Right ventricle myocardium superior (tissue), 1 donor: ENCODE data around the gene FAXDC2. TPM values are rescaled to one million over a fixed set of nuclear protein-coding genes. Genes with fewer than 3 reads are reported as not detected.
A peak's percentile ranks its signal among the peaks of the same experiment; 100 is the strongest.
"Not testable (repeated sequence)": the region's sequence is repeated elsewhere in the genome, so short reads cannot be mapped to it uniquely, and the experiment has no call there.

Source experiments
- ATAC-seq: fragments of 200-7000 bp; cut with Tn5 transposase; one replicate; pipeline ENCODE4 v1.9.1; 2020; ENCODE audit warnings: mild to moderate bottlenecking; ENCODE audit not compliant: poor library complexity
- DNase-seq: peaks from one replicate; pipeline ENCODE4 v3.0.0-alpha.2; 2020
- intact Hi-C: fragments of 100-400 bp; cut with DNase I; formaldehyde crosslinking; loops from one replicate; pipeline ENCODE4 v1.11.2; 2022
- total RNA-seq: library from RNA; stranded (reverse); fragmentation: NEBNext Ultra II Directional; extraction: Animal tissue kit (Norgen Biotek cat#: 25700); gene quantifications from one replicate; pipeline ENCODE4 v1.2.1, GENCODE V29; 2021
- donor health status: DM: no; HTN: yes; CAD: no; lungs with severe emphysema.

The FAXDC2 gene
- total RNA-seq, 1 donor from 2014 or later = 24.1 TPM

- intact Hi-C loops = no loop called here
- ATAC-seq (no peak), DNase-seq (no peak)
These were observed 13.1 kb downstream of the FAXDC2 start for GRCh38 chr5:154837009-154837901.

DNA sequence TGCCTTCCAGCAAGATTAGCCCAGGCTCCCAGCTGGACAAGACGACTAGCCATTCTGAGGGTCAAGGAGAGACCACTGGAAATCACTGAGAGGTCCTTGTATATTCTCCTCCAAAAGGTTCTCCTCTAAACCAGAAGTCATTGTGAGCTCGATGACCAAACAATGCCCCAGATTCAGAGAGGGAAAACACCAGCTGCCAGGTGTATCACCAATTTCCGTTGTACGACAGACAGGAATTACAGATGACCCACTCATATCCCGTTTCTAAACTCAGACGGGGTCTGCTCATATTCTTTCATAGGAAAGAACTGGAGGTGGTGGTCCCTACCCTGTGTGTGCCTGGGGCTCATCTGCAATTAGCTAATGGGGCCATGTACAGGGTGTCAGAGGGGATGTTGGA lies 14.2 kb downstream of the FAXDC2 start:
- ATAC-seq = no peak
- intact Hi-C loops = no loop called here
- no peak for DNase-seq

DNA sequence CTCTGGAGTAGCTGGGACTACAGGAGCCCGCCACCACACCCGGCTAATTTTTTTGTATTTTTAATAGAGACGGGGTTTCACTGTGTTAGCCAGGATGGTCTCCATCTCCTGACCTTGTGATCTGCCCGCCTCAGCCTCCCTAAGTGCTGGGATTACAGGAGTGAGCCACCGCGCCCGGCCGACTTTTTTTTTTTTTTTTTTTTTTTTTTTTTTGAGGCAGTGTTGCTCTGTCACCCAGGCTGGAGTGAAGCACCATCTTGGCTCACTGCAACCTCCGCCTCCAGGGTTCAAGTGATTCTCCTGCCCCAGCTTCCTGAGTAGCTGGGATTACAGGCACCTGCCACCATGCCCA lies 14.7 kb downstream of the FAXDC2 start:
- DNase-seq, intact Hi-C loops, ATAC-seq: not testable (repeated sequence)

DNA sequence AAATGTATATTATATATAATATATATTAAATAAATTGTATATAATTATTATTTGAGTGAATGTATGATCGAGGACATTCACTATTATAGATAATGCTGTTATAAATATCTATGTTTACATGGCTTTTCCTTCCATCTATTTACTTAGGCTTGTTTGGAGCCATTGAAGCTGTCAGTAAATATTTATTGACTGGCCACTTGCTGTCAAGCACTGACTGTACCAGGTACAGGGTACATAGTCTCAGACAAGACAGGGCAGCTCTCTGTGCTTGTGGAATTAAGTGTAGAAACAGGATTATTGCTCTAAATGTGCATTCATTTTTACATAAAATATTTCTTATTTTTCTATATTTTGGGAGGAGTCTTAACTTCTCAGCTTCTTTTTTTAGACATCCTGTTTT lies 16.4 kb downstream of the FAXDC2 start:
- intact Hi-C loops = no loop called here
- no peak for DNase-seq
- no peak for ATAC-seq

DNA sequence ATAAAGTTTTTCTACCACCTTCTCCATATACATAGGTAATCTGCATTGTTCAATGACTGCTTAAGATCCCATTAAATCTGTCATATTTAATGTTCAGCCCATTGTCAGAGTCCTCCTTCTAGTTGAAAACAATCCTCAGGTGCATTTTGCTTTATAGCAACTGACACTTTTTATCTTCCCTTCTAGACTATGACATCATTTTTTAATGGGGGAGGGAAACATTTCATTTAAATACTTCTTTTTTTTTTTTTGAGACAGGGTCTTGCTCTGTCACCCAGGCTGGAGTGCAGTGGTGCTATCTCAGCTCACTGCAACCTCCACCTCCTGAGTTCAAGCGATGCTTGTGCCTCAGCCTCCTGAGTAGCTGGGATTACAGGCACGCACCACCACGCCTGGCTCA lies 17.6 kb downstream of the FAXDC2 start:
- intact Hi-C loops, DNase-seq, ATAC-seq: not testable (repeated sequence)

DNA sequence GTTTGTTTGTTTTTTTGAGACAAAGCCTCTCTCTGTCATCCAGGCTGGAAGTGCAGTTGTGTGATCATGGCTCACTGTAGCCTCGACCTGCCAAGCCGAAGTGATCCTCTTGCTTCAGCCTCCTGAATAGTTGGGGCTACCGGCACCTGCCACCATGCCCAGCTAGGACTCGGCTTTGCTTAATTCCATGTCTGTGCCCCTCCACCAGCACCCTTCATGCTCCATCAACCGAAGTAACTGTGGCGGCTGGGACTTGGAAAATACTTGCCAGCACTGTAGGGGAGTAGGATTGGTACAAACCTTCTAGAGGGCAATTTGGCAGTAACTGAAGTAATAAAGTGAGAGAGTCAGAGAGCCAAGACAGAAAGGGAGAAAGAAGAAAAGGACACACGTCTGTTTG lies 19.0 kb downstream of the FAXDC2 start:
- intact Hi-C loops = no loop called here
- ATAC-seq (no peak), DNase-seq (no peak)

DNA sequence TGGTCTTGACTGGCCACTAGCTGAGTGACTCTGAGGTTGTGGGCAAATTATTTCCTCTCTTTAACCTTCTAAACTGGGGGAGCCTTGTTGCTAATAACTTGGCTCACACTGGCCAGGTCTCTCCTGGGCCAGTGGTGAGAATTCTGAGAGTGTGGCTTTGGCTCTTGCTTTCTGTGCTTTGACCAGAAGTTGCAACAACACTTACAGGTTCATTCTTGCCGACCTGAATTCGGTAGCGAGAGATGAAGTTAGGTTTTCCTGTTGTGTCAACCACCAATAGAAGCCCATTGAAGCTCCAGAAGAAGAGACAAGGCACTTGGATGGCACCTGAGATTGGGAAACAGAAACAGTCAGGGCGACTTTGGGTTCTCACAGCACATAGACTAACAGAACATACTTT lies 19.8 kb downstream of the FAXDC2 start:
- DNase-seq (no peak), ATAC-seq (no peak)
- intact Hi-C loops = no loop called here

GRCh38 chr5:154830219-154830595 lies 20.2 kb downstream of the FAXDC2 start:
- intact Hi-C loops = no loop called here
- ATAC-seq = no peak
- no peak for DNase-seq

DNA sequence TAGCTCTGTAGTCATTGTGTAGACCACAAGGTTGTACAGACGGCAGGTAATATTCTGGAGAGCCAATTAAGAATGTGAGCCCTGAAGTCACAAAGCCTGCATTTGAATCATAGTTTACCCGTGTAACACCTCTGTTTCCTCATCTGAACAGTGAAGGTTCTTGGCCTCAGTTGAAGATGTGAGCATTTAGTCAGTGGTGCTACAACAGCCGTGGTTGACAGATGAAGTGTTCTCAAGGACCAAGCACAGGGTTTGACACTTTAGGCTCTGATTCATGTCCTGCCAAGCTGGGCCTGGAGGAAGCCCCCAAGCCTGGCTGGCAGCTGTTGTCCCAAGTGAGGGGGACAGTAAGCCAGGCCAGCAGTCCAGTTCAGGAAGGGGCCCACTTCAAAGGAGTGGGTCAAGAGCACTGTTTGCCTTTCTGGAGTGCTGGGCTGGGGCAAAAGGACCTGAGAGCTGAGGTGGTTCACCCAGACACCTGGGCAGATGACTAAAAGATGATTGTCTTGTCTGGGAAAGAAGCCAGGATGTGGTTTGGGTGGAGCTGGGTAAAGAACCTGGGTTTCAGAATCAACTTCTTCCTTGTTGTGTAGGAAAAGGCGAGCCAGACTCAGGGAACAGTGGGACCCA lies 20.7 kb downstream of the FAXDC2 start:
- no peak for ATAC-seq
- intact Hi-C loops = no loop called here

GRCh38 chr5:154829181-154829588 lies 21.2 kb downstream of the FAXDC2 start:
- ATAC-seq (no peak), DNase-seq (no peak)
- intact Hi-C loops = no loop called here

More for the DNA sequence above, 20.7 kb downstream of the FAXDC2 start:
- no peak for DNase-seq

GRCh38 chr5:154824070-154824469 lies 26.3 kb downstream of the FAXDC2 start:
- no peak for DNase-seq
- no peak for ATAC-seq
- intact Hi-C loops = no loop called here

- intact Hi-C loops = no loop called here
- no peak for DNase-seq
- no peak for ATAC-seq
These were observed 26.8 kb downstream of the FAXDC2 start for GRCh38 chr5:154823605-154824004.

DNA sequence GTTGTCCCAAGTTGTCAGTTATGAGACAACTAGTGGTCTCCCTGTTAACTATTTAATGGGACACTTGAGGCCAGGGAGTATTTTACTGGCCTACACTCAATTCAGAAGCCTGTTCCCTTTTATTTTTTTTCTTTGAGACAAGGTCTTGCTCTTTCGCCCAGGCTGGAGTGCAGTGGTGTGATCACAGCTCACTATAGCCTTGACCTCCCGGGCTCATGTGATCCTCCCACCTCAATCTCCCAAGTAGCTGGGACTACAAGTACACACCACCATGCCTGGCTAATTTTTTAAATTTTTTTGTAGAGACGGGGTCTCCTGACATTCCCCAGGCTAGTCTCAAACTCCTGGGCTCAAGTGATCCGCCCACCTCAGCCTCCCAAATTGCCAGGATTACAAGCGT lies 27.5 kb downstream of the FAXDC2 start:
- ATAC-seq, intact Hi-C loops, DNase-seq: not testable (repeated sequence)

DNA sequence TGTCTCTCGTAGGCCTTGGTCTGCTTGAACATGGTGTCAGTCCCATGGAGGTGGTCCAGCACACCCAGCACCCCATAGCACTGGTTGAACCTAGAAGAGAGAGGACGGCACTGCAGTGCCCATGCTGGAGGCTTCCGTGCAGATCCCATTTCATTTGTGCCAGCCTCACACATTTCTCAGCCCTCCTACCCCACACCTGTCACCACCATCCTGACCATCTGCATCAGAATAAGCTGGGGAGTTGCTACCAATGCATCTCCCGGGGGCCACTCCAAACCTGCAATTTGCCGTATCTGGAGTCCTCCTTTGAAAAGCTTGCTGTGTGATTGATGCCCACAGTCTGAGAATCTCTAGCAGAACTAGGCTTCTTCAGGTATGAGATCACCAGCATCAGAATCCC lies 30.0 kb downstream of the FAXDC2 start:
- DNase-seq = no peak
- intact Hi-C loops = no loop called here
- ATAC-seq = no peak

GRCh38 chr5:154819546-154819945 lies 30.9 kb downstream of the FAXDC2 start:
- ATAC-seq (no peak), DNase-seq (no peak)
- intact Hi-C loops = no loop called here

- DNase-seq (no peak), ATAC-seq (peak; percentile 9)
- intact Hi-C loops = no loop called here
These were observed 31.8 kb downstream of the FAXDC2 start for GRCh38 chr5:154818471-154819116.

- intact Hi-C loops = no loop called here
- DNase-seq (no peak), ATAC-seq (no peak)
These were observed 32.6 kb downstream of the FAXDC2 start for GRCh38 chr5:154817815-154818214.

DNA sequence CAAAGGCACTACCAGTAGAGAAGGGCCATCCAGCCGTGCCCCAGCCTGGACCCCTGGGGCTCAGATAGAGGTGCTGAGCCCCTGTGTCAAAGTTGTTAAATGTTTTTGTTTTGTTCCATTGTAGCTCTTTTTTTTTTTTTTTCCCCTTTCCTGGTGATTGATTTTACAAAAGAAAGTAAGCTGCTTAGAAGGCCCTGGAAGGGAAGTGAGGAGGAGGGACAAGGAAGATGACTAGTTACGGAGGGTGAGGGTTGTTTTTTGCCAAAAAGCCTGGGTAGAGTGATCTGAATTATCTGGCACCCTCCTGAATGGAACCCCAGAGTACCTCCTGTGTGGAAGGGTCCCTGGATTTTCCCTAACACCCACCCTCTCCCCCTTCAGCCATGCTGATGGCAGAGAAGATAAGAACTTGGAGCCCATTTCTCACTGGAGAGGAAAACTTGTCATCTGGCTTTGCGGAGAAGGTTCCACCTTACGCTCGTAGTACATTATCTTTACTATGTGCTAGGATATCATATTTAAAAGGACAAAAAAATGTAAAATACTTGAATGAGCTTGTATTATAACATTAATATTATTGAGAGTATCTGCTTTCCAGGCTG lies 33.4 kb downstream of the FAXDC2 start:
- DNase-seq (no peak), ATAC-seq (no peak)
- intact Hi-C loops = no loop called here

GRCh38 chr5:154815684-154816247 lies 34.6 kb downstream of the FAXDC2 start:
- ATAC-seq (no peak), DNase-seq (no peak)
- intact Hi-C loops = no loop called here
